Sciatic nerve (tissue), 2 donors: Measurements from ENCODE around the gene BCAS1. TPM values are rescaled to one million over a fixed set of nuclear protein-coding genes. Genes with fewer than 3 reads are reported as not detected.

Source experiments
- ATAC-seq: fragments of 200-7000 bp; cut with Tn5 transposase; one replicate; pipeline ENCODE4 v1.9.1; 2020; ENCODE audit warnings: mild to moderate bottlenecking, moderate library complexity
- DNase-seq: peaks from one replicate; pipeline ENCODE4 v3.0.0-alpha.2; 2020; ENCODE audit warnings: low spot score
- intact Hi-C: fragments of 100-400 bp; cut with DNase I; formaldehyde crosslinking; loops from one replicate; pipeline ENCODE4 v1.14.2; 2022
- total RNA-seq: library from RNA; stranded (reverse); fragmentation: NEBNext Ultra II Directional; extraction: Animal tissue kit (Norgen Biotek cat#: 25700); gene quantifications from one replicate; pipeline ENCODE4 v1.2.1, GENCODE V29; 2021
- donor health status: DM: no; HTN: no; CAD: no.
- donor health status: DM: no; HTN: no; CAD: no.

The BCAS1 gene
- total RNA-seq, 1 donor from 2014 or later: 117 TPM

- DNase-seq: no peak
- intact Hi-C loops: no loop called here
- no peak for ATAC-seq
Observed at GRCh38 chr20:54084727-54085388, 14.5 kb upstream of the BCAS1 start.

GRCh38 chr20:54084193-54084592 lies 13.8 kb upstream of the BCAS1 start:
- ATAC-seq (no peak), DNase-seq (no peak)
- intact Hi-C loops: no loop called here

- DNase-seq (no peak), ATAC-seq (no peak)
- intact Hi-C loops: no loop called here
Observed at GRCh38 chr20:54083459-54083858, 13.1 kb upstream of the BCAS1 start.

- no peak for DNase-seq
- no peak for ATAC-seq
- intact Hi-C loops: no loop called here
Observed at GRCh38 chr20:54082100-54082499, 11.7 kb upstream of the BCAS1 start.

- intact Hi-C loops: no loop called here
- ATAC-seq (no peak), DNase-seq (no peak)
Observed at GRCh38 chr20:54079652-54080051, 9.3 kb upstream of the BCAS1 start.

- no peak for DNase-seq
- intact Hi-C loops: no loop called here
Observed at GRCh38 chr20:54078296-54078984, 8.0 kb upstream of the BCAS1 start.

GRCh38 chr20:54076259-54076658 lies 5.9 kb upstream of the BCAS1 start:
- intact Hi-C loops: no loop called here

More at GRCh38 chr20:54078296-54078984, 8.0 kb upstream of the BCAS1 start:
- ATAC-seq: no peak

GRCh38 chr20:54075322-54075721 lies 4.9 kb upstream of the BCAS1 start:
- DNase-seq: no peak

More at GRCh38 chr20:54076259-54076658, 5.9 kb upstream of the BCAS1 start:
- no peak for ATAC-seq
- DNase-seq: no peak

GRCh38 chr20:54074511-54074910 lies 4.1 kb upstream of the BCAS1 start:
- ATAC-seq (no peak), DNase-seq (no peak)
- intact Hi-C loops: no loop called here

More at GRCh38 chr20:54075322-54075721, 4.9 kb upstream of the BCAS1 start:
- intact Hi-C loops: no loop called here
- no peak for ATAC-seq

GRCh38 chr20:54073288-54073687 lies 2.9 kb upstream of the BCAS1 start:
- intact Hi-C loops: no loop called here
- no peak for DNase-seq
- no peak for ATAC-seq

GRCh38 chr20:54069501-54069971 lies 858 bp downstream of the BCAS1 start:
- DNase-seq: no peak
- intact Hi-C loops: loop anchor here (10.0 kb wide), 1 partner anchor 125 kb away; no protein-coding TSS in a partner anchor
- ATAC-seq: no peak

- DNase-seq (no peak), ATAC-seq (no peak)
- intact Hi-C loops: loop anchor here (10.0 kb wide), 1 partner anchor 124 kb away; no protein-coding TSS in a partner anchor
Observed at GRCh38 chr20:54068966-54069365, 1.4 kb downstream of the BCAS1 start.

- no peak for ATAC-seq
- intact Hi-C loops: loop anchor here (10.0 kb wide), 1 partner anchor 124 kb away; no protein-coding TSS in a partner anchor
Observed at GRCh38 chr20:54068495-54068894, 1.9 kb downstream of the BCAS1 start.

GRCh38 chr20:54067606-54068174 lies 2.7 kb downstream of the BCAS1 start:
- DNase-seq: no peak
- no peak for ATAC-seq
- intact Hi-C loops: loop anchor here (10.0 kb wide), 1 partner anchor 123 kb away; no protein-coding TSS in a partner anchor

More at GRCh38 chr20:54068495-54068894, 1.9 kb downstream of the BCAS1 start:
- no peak for DNase-seq

GRCh38 chr20:54065601-54066038 lies 4.8 kb downstream of the BCAS1 start:
- ATAC-seq (no peak), DNase-seq (no peak)
- intact Hi-C loops: loop anchor here (10.0 kb wide), 1 partner anchor 121 kb away; no protein-coding TSS in a partner anchor

- DNase-seq (no peak), ATAC-seq (no peak)
- intact Hi-C loops: loop anchor here (10.0 kb wide), 1 partner anchor 120 kb away; no protein-coding TSS in a partner anchor
Observed at GRCh38 chr20:54064939-54065338, 5.5 kb downstream of the BCAS1 start.

GRCh38 chr20:54063992-54064676 lies 6.3 kb downstream of the BCAS1 start:
- ATAC-seq: no peak
- DNase-seq: no peak
- intact Hi-C loops: loop anchor here (10.0 kb wide), 1 partner anchor 119 kb away; no protein-coding TSS in a partner anchor

GRCh38 chr20:54063580-54063979 lies 6.8 kb downstream of the BCAS1 start:
- ATAC-seq (no peak), DNase-seq (no peak)
- intact Hi-C loops: loop anchor here (10.0 kb wide), 1 partner anchor 119 kb away; no protein-coding TSS in a partner anchor

GRCh38 chr20:54062812-54063280 lies 7.5 kb downstream of the BCAS1 start:
- ATAC-seq: peak; percentile 74
- no peak for DNase-seq
- intact Hi-C loops: loop anchor here (10.0 kb wide), 1 partner anchor 118 kb away; no protein-coding TSS in a partner anchor
